SIG-M5 treated with dmso at 0.1 percent for 504 hours (cell line): Measurements from ENCODE around the gene ZEB2.

Experiments used
- DNase-seq: peaks from one replicate; lab custom pipeline; 2025; ENCODE audit not compliant: unreplicated experiment; lab: John Stamatoyannopoulos, UW

Gene ZEB2

GRCh38 chr2:144529841-144530240 lies 9.9 kb upstream of the ZEB2 start:
- DNase-seq: no peak

DNA sequence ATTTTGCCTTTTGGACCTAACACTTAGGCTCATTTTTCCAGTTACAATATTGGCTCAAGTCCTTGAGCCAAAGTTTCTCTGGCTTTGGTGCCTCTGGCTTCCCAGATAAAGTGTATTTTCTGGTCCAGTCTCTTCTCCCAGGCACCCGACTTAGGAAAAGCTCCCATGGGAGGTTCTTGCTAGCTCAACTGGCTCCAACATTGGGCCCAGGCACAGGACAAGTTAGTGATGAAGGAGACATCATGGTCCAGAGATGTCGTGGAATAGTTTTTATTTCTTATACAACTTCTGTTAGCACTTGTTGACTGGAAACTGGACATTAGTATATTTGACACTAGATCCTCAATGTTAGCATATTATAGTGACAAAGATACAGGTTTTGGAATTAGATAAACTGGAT lies 8.2 kb upstream of the ZEB2 start:
- DNase-seq: no peak

DNA sequence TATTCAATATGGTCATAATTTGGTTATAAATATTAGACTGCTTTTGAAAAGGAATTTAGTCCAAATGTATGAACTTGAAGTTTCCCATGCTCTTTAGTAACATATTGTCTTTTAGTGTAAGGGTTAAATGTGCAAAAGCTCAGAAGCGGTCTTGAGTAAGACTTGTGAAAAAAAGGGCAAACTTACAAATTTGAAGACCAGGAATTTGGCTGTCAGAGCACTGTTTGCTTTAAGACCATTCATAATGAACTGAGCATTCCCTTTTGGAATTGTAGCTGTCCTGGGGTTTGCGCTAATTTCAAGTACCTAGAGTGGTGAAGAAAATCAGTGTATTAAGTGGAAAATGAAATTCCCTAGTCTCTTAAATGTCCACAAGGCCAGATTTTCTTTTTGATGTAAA lies 6.9 kb upstream of the ZEB2 start:
- no peak for DNase-seq

- DNase-seq: no peak
These were observed 4.4 kb upstream of the ZEB2 start for GRCh38 chr2:144524118-144525009.

DNA sequence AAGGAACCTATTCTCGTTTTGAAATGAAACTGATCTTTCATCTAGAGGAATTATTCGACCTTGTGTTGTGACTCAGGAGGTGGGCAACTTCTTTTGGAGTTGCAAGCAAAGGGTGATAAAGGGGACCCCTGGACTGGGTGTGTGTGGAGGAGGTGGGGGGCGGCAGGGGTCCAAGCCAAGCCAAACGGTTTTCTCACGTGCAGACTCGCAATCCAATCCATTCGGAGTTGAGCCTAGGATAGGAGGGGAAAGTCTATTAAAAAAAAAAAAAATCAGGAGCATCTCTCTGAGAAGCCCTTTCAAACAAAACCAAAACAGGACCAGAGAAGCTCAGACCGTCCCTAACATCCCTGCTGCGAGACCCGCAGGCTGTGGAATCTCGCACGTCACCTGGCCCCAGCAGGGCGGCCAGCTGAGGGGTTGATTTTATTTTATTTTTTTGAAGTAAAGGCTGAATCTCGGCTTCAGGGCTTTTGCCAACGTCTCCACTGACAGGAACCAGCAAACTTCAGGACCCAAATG lies 3.7 kb upstream of the ZEB2 start:
- DNase-seq: no peak

- DNase-seq: peak; percentile 53
These were observed 3.1 kb upstream of the ZEB2 start for GRCh38 chr2:144522897-144523595.

DNA sequence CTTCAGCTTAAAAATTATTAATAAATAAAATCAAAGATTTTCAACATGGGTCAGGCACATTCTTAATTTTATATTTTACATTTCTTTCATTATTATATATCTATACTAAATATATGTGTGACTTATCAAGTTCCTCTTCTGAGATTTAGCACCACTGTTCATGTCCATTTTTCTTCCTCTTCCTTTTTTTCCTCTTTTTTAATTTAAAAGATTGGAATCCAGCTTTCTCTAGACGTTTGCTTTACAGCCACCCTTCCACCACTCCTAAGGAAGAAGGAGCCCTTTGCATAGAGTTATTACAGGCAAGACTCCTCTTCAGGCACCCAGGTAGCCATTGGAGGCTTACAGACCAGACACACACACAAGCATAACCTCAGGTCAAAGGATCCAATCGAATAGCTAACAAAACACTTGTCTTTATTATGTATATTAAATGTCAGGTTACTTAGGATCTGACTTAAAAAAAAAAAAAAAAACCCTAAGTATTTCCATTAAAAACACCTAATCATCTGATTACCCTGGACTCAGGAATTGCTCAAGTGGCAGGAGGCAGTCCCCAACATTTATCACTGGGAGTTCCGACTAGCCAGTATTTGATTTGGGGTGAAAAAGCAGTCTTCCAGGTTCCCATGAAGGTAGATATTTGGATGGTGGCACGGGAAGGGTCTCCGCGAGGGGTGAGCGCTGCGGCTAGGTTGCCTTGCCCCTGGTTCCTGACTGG lies 2.4 kb upstream of the ZEB2 start:
- no peak for DNase-seq

DNA sequence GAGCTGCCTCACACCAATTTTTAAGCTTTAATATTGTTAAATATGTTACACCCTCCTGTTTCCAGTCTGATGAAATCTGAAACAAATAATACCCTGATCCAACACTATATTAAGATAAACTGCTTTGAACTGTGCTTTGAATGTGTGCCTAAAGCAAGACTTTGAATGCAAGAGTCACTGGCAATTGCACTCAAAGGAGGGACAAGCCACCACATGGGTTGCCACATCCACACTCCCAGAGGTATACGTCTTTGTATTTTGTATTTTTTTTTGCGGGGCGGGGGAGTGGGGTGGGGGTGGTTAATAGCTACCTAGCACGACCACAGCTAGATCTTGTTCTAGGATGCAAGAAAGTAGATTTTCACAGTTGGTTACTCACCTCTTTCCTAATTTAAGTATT lies 1.8 kb upstream of the ZEB2 start:
- DNase-seq: peak; percentile 68

DNA sequence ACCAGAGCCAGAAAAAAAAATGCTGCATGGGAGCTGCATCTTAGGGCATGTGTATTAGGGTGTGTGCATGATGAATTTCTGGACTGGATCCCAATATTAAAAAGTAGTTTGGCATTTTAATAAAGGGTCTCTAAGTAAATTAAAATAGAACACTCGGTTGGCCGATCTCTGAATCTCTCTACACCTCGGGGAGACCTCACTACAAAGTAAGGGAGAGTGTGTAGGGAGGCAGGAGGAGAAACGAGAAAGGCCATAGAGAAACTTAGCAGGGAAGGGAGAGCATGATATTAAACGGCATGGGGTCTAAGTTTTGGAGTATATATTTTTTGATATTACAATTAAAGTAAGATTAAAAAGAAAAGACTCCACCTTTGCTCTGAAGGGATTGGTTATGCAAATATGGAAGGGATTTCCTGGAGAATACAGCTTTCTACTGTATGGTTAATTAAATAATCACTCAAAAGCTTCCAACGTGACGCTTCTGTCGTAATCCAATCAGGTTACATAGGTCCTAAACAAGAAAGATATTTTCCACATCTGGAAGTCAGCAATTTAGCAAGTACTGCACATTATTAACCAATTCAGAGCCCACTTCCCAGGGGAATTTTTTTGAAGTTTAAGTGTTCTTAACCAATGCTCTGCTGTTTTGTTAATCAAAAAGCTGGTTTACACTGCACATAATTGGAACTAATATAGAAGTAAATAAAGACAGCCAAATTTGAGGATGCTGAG lies 1.0 kb upstream of the ZEB2 start:
- no peak for DNase-seq

- no peak for DNase-seq
These were observed 354 bp downstream of the ZEB2 start for GRCh38 chr2:144519597-144519933.

- DNase-seq: peak; percentile 87
These were observed 947 bp downstream of the ZEB2 start for GRCh38 chr2:144518748-144519596.

DNA sequence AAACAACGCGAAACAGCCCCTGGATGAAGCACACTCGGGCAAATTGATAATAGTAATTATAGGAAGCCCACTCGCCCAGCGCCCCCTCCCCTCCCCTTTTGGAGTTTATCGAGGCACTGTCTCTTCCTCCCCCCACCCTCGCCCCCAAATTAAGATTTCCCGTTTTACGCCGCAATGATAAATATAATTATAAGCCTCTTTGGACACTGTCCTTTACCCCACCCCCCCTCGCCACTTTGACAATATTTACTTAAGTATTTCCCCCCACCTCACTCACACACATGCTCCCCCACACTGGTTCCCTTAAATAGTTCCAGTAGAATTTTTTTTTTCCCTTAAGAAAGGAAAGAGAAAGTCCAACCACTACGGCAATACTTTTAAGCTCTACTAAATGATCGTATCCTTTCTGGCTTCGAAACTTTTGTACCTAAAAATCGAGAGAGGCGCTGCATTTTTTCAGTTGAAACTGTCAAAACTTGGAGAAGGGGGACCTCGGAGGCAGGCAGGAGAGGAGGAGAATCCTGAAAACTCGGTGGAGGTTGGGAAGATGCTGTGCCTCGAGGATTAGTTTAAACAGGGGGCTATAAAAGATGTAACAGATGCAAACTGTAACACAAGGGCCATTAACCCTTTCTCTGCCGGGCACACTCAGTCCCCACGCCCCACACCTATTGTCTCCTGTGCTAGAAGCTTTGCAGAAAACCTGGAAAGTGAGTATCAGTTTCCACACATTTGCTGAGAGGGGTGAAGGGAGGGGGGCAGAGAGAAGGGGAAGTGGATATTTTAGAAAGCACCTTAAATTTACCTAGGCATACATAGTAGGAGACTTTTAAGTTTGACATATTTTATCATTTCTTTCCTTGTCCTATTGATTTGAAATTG lies 1.8 kb downstream of the ZEB2 start:
- DNase-seq: no peak

DNA sequence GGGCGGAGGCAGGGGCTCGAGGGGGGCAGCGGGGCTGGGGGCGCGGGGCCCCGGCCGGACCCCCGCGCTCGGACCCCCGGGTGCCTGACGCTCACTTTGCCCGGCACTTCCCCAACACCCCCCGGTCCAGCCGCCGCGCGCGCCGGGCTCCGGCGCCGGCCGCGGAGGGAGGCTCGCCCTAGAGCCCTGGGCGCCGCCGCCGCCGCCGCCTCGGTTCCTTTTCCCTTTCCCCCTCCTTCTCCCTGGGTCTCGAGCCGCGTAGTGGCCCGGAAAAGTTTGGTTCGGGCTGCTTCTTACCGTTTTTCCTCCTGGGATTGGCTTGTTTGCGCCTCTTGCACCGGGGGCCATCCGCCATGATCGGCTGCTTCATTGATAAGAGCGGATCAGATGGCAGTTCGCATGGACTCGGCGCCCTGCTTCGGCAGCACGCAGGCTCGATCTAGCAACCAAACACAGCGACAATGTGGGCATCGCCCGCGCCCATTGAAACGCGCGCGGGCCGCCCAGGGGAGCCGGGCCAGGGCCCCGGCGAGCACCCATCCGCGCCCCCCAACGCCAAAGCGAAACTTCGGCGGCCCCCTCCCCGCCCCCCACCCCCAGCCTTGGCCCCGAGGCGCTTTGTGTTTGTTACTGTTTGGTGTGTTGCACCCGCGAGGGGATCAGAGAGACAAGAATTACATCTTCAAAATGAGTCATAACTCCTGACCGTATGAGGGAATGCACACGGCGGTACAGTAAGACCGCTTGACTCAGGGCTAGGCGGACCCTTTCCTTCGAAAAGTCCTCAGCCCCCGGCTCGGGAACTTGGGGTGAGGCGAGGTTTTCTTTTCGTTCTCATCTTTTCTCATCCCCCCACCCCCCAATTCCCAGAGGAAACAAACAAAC lies 2.7 kb downstream of the ZEB2 start:
- DNase-seq: peak; percentile 66

DNA sequence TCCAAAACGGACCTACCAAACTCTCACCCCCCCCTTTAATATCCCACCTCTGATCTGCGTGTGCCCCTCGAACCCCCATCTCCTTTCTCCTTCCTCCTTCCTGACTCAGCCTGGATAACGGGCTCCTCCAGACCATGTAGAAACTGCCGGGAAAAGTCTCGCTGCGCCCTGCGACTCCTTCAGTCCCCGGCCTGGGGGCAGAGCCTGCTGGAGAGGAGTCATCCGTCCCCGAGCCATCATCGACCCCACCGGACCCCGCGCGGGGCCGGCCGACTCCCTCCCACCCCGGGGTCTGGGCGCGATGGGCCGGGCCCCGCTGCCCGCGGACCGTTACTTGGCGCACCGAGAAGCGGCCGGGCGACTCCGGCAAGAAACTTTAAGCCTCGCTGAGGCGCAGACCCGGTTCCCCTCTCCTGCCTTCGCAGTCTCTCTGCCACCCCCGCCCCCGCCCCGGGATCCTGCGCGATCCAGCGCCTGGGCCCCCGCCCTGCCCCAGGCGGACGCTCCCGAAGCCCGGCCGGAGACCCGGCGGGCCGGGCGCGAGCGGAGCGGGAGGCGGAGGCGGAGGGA lies 3.4 kb downstream of the ZEB2 start:
- DNase-seq: no peak

GRCh38 chr2:144515696-144516410 lies 4.1 kb downstream of the ZEB2 start:
- DNase-seq: peak; percentile 91

- no peak for DNase-seq
These were observed 4.7 kb downstream of the ZEB2 start for GRCh38 chr2:144515099-144515695.

DNA sequence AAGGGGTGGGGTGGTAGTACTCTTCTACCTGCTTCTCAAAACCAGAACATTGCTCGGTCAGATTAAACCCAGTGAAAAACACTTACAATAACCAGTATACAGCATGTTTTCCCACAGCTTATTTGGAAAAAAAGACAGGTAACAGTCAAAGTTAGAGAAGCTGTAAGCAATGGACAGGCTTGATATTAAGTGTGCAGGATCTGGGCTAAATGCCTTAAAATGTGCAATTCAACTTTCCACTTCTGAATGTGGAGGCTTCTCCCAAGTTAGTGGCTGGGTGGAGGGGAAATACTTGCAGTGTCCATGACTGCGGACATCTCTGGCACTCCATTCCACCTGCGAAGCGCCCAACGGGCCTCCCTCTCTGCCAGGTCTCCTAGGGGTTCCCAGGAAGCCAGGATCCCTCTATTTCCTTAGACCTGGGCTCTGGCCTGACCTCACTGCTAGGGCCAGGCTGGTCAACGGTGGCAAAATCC lies 5.3 kb downstream of the ZEB2 start:
- DNase-seq: no peak
